ENCODE results near the gene PDE8A. TPM values are rescaled to one million over a fixed set of nuclear protein-coding genes. Genes with fewer than 3 reads are reported as not detected.

Gene PDE8A
- total and polyA plus RNA-seq, 4 donors, result 11.2 to 47.5 (median 16.6) TPM

DNA sequence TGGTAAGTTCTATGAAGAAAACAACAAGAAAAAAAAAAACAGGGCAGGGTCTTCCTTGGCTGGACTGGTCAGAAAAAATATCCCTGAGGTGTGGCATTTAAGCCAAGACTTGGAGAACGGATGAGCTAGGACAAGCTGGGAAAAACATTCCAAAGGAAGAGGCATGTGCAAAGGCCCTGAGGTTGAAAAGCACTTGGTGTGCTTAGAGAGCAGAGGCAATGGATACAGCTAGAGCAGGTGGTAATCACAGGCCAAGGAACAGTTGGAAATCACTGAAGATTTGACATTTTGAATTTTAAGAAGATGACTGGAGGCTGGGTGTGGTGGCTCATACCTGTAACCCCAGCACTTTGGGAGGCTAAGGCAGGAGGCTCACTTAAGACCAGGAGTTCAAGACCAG is 42.9 kb upstream of the PDE8A start:
- Histone ChIP-seq H3K4me1 (ENCODE audit: control insufficient read depth in 4 of 4, insufficient read depth in 4 of 4, low read length in 3 of 4) (no peaks in the 10 kb centered on the region), H3K4me3 (ENCODE audit: low read depth in 1 of 3, low read length in 3 of 3) (no peak overlapping the region), H3K9ac (ENCODE audit: low read depth in 1 of 2, low read length in 2 of 2) (no peak overlapping the region), H3K27ac (ENCODE audit: low read depth in 1 of 2, low read length in 2 of 2) (no peak overlapping the region), H3K9me3 (ENCODE audit: control insufficient read depth in 4 of 4, low read length in 3 of 4) (no peaks in the 10 kb centered on the region), H3K27me3 (ENCODE audit: control insufficient read depth in 4 of 4, insufficient read depth in 4 of 4, low read length in 3 of 4) (no peaks in the 10 kb centered on the region), H3K36me3 (ENCODE audit: control insufficient read depth in 4 of 4, insufficient read depth in 3 of 4, low read depth in 1 of 4, low read length in 3 of 4) (peaks cover 0 to 56% (median 31%) of the 10 kb centered on the region in 4 donors)
- DNase-seq (ENCODE audit: low spot score), result no peak
- WGBS, result 98% methylated on average over 1 of the region's 1 CpG
- TF ChIP-seq, protein P1, sequence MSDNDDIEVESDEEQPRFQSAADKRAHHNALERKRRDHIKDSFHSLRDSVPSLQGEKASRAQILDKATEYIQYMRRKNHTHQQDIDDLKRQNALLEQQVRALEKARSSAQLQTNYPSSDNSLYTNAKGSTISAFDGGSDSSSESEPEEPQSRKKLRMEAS (IDR thresholded peaks at IDR 0.05), result no peak
- no peak for TF ChIP-seq RXRA (IDR thresholded peaks at IDR 0.05)
- no peak for TF ChIP-seq YY1 (IDR thresholded peaks at IDR 0.05)
- TF ChIP-seq FOXA1 (IDR thresholded peaks at IDR 0.05), result no peak
- TF ChIP-seq TAF1 (conservative IDR thresholded peaks at IDR 0.05), result no peak
- TF ChIP-seq FOXA2 (IDR thresholded peaks at IDR 0.05), result no peak
- no peak for TF ChIP-seq SP1 (IDR thresholded peaks at IDR 0.05)
- no peak for TF ChIP-seq HNF4G (IDR thresholded peaks at IDR 0.05)
- no peak for TF ChIP-seq CTCF (IDR thresholded peaks at IDR 0.05; ENCODE audit: low read depth, low read length, missing input control)
- TF ChIP-seq, protein P2, sequence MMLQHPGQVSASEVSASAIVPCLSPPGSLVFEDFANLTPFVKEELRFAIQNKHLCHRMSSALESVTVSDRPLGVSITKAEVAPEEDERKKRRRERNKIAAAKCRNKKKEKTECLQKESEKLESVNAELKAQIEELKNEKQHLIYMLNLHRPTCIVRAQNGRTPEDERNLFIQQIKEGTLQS (IDR thresholded peaks at IDR 0.05), result no peak
- no peak for TF ChIP-seq RAD21 (IDR thresholded peaks at IDR 0.05)
- no peak for TF ChIP-seq NR2F2 (IDR thresholded peaks at IDR 0.05)
- TF ChIP-seq, protein P3, sequence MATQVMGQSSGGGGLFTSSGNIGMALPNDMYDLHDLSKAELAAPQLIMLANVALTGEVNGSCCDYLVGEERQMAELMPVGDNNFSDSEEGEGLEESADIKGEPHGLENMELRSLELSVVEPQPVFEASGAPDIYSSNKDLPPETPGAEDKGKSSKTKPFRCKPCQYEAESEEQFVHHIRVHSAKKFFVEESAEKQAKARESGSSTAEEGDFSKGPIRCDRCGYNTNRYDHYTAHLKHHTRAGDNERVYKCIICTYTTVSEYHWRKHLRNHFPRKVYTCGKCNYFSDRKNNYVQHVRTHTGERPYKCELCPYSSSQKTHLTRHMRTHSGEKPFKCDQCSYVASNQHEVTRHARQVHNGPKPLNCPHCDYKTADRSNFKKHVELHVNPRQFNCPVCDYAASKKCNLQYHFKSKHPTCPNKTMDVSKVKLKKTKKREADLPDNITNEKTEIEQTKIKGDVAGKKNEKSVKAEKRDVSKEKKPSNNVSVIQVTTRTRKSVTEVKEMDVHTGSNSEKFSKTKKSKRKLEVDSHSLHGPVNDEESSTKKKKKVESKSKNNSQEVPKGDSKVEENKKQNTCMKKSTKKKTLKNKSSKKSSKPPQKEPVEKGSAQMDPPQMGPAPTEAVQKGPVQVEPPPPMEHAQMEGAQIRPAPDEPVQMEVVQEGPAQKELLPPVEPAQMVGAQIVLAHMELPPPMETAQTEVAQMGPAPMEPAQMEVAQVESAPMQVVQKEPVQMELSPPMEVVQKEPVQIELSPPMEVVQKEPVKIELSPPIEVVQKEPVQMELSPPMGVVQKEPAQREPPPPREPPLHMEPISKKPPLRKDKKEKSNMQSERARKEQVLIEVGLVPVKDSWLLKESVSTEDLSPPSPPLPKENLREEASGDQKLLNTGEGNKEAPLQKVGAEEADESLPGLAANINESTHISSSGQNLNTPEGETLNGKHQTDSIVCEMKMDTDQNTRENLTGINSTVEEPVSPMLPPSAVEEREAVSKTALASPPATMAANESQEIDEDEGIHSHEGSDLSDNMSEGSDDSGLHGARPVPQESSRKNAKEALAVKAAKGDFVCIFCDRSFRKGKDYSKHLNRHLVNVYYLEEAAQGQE (IDR thresholded peaks at IDR 0.05), result no peak

GRCh38 chr15:84940399-84940798 is 41.3 kb upstream of the PDE8A start:
- Histone ChIP-seq H3K36me3 (ENCODE audit: control insufficient read depth in 4 of 4, insufficient read depth in 3 of 4, low read depth in 1 of 4, low read length in 3 of 4) (peaks cover 1 to 56% (median 23%) of the 10 kb centered on the region in 4 donors), H3K9me3 (ENCODE audit: control insufficient read depth in 4 of 4, low read length in 3 of 4) (no peaks in the 10 kb centered on the region), H3K27me3 (ENCODE audit: control insufficient read depth in 4 of 4, insufficient read depth in 4 of 4, low read length in 3 of 4) (no peaks in the 10 kb centered on the region), H3K4me3 (ENCODE audit: low read depth in 1 of 3, low read length in 3 of 3) (no peak overlapping the region), H3K9ac (ENCODE audit: low read depth in 1 of 2, low read length in 2 of 2) (no peak overlapping the region), H3K27ac (ENCODE audit: low read depth in 1 of 2, low read length in 2 of 2) (no peak overlapping the region), H3K4me1 (ENCODE audit: control insufficient read depth in 4 of 4, insufficient read depth in 4 of 4, low read length in 3 of 4) (no peaks in the 10 kb centered on the region)
- TF ChIP-seq, protein P1 (IDR thresholded peaks at IDR 0.05), result no peak
- TF ChIP-seq RXRA (IDR thresholded peaks at IDR 0.05) (no peak), SP1 (IDR thresholded peaks at IDR 0.05) (no peak)
- no peak for DNase-seq (ENCODE audit: low spot score)
- 83% methylated on average over 3 of the region's 3 CpGs for WGBS
